NK-92 (cell line): Measurements from ENCODE around the gene ZBTB20.

Source experiments
- DNase-seq: peaks from one replicate; lab custom pipeline; 2025; ENCODE audit not compliant: unreplicated experiment; lab: John Stamatoyannopoulos, UW

ZBTB20 gene

DNA sequence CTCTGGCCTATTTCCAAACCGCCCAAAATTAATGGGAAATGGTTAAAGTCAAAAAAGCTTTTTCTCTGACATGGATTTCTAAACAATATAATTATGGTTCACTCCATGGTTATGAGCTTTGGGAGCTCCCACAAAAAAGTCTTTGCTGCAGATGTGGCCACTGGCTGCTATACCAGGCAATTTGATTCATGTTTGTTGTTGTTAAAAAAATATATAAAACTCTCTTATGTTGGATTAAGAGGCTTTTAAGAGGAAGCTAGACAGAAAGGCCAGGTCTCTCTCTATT, 594.6 kb downstream of the ZBTB20 start:
- DNase-seq, result no peak

DNA sequence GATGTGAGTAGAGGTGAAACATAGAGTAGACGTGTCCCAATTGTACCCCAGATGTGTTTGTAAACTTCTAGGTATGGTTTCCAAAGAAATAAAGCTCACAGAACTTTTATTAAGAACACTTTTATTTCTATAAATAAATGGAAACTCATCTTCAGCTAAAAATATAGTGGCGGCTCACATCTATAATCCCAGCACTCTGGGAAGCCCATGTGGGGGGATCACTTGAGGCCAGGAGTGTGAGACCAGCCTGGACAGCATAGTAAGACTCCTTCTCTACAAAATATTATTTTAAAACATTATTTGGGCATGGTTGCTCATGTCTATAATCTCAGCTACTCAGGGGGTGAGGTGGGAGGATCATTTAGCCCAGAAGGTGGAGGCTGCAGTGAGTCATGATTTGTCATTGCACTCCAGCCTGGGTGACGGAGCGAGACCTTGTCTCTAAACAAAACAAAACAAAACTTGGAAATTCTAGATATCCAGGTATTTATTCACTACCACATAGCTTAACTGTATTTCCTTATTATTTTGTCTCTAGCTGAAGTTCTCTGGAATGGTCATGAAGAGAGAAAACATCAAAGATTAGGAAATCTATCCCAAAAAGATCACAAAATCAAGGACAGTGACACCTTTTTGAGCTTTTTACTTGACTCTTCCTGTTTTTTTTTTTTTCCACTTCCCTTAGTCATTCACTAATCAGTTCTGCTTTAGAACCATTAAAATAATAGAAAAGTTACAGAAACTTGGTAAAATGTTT, 595.1 kb downstream of the ZBTB20 start:
- no peak for DNase-seq

DNA sequence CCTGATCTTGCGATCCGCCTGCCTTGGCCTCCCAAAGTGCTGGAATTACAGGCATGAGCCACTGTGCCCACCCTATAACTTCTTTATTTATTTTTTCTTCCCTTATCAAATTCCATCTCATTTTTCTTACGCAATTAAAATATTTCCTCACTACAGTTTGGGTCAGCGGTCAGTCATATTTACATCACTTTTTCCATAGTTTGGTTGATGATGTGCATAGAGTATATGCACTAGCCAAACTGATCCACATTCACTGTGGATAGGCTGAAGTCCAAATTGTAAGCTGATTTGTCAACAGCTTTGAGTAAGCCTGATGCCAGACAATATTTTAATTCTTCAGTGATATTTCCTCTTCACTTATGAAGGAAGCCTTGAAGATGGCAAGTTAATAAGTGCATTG, 596.9 kb downstream of the ZBTB20 start:
- DNase-seq, result no peak

DNA sequence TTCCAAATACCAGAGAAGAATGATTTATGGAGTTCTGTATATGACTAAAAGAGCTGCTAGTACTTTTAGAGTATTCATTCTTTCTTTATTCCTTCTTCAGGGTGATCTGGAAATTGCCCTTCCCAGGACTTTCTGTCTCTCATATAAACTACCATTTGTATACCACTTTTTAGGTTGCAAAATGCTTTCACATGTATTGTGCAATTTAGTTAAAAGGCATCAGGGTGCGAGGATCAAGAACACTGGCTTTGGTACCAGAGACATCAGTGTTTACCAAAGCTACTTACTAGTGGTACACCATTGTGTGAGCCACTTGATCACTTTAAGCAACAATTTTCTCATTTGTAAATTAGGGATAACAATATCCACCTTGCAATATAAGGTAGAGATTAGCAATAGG, 601.9 kb downstream of the ZBTB20 start:
- DNase-seq, result no peak

DNA sequence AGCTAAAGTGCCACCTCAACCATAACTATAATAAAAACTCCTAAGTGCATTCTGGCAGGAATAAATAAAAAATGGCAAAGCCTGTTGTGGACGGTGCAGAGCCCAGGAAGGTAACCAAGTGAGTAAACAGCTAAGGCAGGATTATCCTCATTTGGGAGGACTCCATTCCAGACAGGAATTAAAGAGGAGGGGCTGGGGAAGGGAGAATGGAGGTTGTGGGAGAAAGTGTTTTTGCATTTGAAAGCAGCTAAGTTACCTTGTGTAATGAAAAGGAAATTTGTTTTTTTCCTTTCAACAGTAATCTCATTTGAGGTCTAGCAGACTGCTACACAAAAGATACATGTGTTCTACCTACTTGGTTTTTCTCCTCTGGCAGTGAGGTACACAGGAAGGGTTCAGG, 604.7 kb downstream of the ZBTB20 start:
- DNase-seq, result no peak

DNA sequence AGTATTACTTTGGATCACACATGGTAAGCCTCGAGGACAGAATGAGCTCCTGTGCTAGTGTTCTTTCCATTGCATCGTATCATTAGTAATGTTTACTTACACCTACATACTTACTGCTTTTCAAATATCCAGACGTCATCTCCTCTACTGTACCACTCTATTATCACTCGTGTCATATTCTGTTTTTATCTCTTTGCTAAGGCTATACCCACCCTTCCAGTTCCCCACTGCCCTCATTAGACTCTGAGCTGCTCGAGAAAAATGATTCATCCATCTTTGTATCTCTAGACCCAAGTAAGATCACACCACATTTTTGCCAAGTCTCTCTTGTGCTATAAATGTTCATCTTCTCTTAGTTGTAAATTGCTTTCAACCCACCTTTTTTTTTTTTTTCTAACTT, 607.6 kb downstream of the ZBTB20 start:
- DNase-seq, result no peak

DNA sequence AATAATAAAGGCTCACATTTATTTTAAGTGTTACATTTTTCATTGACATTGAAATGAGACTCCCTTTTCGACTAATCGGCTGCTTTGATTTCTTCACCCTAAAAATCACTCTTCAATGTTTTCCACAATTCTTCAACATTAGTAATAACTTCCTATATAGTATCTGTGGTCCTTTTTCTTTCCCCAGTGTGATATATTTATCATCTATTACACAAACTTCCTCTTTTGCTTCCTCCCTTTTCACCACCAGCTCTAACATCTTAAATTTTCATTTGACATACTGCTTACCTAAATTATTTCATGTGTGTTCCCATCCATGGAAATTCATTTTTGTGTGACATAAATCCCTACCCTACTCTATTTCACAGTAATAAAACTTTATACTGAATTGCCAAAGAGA, 608.9 kb downstream of the ZBTB20 start:
- DNase-seq, result no peak

DNA sequence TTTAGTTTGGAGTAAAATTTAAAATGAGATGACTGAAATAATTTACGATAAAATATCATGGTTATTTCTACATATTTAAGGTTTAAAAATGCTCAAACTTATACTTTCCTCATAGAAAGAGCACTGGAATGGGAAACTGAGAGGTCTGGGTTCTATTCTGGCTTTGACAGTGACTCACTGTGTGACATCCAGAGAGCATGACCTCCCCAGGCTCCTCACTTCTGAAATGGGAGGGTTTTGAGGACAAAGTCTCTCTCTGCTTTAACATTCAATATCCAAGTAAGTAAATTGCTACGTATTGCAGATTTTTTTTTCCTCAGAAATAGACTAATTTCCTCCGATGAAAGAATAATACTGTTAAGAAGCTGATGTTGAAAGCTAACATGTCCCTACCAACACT, 618.6 kb downstream of the ZBTB20 start:
- DNase-seq, result no peak

DNA sequence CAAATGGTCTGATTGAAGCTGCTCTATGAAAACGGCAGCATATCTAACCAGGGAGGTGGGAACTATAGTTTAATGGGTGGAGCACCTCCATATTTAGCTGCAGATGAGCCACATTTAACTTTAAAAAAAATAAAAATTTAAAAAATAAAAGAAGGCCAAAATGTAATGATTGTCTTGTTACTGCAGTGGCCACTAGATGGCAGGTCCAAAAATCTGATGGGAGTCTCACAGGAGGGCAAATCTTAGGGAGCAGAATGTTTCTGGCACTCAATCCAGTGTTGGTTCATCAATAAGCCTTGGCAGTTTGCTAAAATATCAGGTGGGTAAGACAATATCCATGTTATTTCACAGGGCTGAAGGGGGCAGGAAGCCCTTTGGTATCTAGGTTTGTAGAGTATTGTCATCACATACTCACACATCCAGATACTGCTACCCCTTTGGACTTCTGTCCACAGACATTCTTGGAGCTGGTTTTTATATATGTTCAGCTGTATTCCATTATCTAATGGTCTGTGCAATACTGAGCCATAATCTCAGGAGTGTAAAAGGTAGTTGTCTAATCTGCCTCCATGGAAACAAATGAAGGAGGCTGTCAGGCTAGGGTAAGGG, 619.9 kb downstream of the ZBTB20 start:
- DNase-seq, result no peak

DNA sequence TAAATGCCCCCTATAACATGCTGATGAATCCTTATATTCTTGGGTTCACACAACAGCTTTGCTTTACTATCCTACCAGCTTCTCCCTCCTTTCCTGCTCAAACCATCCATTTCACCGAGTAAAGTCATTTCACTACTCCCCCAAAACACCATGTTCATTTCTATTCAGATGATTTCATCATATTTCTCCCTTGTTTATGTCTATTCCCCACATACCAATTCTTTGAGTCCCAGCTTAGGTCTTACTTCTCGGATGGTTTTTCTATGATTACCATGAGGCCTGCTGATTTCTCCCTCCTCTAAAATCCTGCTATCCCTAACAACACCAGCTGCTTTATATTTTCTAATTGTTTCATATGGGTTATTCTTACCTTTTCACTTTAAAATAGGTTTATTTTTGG, 621.8 kb downstream of the ZBTB20 start:
- no peak for DNase-seq

DNA sequence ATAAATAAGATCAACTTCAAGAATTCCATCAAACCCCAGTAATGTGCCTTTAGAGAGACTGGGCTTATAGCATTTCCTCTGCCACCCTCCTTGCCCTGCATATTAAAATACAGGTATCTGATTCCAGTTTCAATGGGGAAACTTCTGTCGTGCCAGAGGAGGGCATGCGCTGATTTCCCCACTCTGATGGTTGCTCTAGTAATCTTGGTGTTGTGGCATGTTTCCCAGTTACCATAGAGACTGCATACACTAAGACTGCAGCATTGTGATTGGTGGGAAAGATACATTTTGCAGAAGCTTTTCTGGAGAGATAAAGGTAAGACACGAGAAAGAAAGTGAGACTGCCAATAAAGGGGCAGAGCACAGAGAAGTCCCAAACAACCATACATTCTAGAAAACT, 627.7 kb downstream of the ZBTB20 start:
- DNase-seq, result no peak

DNA sequence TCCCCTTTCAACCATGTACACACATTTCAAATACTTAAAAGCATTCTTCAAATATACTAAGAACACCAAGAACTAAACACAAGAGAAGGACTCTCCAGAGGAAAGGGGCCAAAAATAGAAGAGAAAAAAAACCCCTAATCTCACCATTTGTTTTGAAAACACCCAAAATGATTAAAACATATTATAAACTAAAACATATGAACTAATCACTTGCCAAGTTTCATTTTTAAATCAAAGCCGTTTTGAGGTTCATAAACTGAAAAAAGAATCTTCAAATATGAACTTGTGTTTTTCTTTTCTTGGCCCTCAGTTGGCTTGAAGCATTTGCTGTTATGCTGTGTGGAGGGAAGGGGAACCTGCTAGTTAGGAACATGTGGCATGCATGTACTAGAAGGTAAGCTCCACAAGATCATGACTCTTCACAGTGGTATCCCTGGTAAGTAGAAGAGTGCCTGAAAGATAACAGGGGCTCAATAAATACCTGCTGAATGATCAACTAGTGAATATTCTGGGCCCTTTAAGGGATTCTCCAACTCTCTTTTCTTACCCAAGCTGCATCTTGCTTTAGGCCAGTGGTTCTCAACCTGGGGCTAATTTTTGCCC, 628.8 kb downstream of the ZBTB20 start:
- DNase-seq, result no peak

DNA sequence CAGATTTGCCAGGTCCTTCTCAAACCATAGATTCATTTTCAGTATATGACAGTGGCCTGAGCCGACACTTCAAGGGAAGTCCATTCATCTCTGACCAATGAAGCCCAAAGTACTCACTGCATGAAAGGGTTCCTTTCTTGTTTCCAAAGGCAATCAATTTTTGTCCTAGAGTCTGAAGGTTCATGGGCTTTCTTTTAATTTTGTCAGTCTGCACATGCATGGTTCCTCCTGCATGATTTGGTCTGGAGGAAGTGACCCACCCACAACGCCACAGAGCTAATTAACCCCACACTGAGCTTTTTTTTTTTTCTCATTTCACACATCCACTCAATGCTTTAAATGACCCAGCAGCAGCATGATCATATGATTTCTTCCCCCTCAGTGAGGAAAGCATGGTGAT, 636.9 kb downstream of the ZBTB20 start:
- DNase-seq, result no peak

DNA sequence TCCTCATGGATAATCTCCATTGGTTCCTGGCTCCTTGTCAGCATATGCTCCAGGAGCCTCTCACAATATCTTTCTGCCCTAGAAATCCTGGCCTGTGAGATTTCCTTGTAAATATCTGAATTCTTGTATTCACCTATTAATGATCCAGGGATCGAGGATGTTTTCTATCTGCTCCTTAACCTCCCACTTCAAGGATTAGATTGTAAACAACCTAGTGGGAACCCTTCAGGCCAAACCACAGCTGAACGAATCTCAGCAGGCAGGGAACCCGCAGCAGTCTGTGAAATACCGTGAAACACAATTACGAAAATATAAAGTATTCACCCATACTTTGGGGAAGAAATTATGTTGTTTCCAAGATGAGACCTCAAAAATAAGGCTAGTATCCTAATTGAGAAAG, 637.3 kb downstream of the ZBTB20 start:
- no peak for DNase-seq

DNA sequence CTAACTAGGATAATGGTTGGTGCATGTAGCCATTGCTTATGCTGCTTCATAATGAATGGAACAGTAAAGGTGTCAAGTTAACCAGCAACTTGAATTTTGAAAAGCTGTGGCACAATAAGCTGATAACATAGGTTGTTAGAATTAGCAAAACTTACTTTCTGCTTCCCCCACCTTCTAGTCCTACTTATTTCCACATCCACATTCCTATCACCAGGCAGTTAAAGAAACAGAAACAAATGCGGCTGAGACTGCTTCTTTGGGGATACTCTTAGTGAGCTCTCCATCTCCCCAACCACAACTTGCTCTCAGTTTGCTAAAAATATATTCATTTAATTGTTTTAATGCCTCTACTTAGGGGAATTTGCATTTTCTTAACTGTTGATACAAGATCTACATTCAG, 638.1 kb downstream of the ZBTB20 start:
- no peak for DNase-seq

DNA sequence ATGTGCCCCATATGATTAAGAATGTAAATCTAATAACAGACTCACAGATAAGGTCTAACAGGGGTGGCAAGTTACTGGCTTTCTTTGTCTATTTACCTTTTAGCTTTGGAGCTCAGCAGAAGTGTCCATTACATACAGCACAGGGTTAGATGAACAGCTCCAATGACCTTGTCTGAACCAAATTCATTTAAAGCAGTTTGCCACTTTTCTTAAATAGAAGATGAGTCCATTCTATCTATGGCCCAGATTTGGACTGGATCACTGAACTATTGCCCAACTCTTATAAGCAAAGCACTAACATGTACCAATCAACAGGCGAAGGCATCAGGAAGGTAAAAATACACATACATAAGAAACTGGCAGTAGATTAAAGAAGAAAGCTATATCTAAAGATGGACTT, 638.9 kb downstream of the ZBTB20 start:
- no peak for DNase-seq

DNA sequence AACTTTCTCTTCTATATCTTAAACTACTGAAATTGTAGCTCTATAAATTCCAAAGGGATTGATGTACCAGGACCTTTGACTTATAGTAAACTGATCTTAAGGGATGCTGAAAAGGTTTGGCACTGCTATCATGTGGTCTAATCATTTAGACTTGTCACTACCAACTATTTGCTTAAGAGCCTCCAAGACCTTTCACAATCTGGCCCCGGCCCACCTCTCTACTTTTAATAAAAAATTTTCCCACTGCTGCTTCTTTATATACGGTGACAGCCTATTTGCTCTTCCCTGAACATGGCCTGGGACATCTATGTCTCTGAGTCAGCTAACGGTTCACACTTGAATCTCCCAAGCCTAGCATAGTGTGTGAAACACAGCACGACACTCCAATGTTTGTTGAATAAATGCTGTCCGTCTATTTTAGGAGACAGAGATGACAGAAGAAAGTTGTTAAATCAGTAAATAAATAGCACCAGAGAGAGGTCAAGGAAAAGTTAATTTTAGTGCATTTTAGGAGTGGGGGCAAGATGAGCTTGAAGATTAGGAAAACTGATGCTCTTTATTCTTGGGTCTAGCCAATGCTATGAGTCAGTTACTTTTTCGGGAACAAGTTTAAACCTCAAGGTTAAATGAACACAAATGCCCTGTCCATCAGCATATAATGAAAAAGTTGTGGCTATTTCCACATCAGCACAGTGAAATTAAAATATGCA, 640.3 kb downstream of the ZBTB20 start:
- no peak for DNase-seq

DNA sequence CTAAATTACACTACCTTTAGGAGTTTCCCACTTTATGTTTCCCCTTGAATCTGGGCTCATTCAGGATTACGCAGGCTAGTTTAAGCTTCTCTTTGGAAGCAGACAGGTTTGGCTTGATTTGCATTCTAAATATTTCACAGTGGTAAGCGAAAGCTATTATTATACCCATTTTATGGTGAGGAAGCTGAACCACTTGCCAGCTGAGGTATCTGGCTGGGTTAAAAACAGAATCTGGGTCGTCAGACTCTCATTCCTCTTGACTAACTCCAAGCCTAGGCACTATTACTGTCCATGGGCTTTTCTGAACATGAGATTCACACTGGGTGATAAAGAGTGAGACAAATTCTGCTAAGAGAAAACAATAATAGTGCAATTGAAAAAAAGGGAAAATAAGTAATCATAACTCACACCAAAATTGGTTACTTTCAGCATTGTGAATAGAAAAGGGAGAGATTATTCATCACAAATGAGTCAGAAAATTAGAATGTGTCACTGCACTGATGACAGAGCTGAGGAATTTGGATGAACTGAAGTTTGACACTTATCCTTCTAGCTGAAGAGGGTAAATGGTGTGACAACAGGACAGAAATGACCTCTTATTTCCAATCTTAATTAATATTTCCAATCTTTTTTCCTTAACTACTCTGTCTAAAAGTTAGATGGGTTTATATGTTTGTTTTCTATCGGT, 642.0 kb downstream of the ZBTB20 start:
- no peak for DNase-seq

DNA sequence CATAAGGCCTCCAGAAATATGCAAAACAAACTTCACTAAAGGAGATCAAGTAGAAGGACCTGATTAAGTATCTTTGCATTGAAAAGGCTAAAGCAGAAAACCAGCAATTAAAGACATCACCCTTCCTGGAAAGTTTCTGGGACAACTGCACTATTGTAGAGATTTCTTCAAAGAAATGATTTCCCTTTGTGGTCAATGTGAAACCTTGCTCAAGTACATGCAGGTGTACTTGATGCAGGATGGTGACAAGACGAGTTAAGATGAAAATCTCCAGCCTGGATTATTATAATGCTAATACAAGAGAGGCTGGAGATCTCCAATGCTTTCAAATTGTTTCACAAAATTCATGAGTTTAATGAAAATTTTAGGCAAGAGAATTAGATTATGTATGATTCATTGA, 644.9 kb downstream of the ZBTB20 start:
- DNase-seq, result no peak

DNA sequence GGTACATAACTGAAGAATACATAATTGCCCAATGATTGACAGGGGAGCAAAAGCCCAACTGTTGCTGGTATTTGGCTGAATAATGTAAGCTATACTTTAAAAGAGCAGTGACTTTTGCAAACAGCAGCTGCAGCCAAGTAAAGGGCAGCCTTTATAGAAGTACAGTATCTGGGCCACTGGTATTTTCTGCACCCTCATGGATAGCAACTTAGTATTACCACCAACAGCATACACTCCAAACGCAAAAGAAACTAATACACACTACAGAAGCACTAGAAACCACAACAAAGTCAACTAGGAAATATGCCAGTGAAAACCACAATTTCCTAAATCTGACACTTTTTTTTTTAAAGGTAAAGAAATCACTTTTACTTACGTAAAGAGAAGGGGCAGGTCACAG, 647.1 kb downstream of the ZBTB20 start:
- DNase-seq, result no peak

DNA sequence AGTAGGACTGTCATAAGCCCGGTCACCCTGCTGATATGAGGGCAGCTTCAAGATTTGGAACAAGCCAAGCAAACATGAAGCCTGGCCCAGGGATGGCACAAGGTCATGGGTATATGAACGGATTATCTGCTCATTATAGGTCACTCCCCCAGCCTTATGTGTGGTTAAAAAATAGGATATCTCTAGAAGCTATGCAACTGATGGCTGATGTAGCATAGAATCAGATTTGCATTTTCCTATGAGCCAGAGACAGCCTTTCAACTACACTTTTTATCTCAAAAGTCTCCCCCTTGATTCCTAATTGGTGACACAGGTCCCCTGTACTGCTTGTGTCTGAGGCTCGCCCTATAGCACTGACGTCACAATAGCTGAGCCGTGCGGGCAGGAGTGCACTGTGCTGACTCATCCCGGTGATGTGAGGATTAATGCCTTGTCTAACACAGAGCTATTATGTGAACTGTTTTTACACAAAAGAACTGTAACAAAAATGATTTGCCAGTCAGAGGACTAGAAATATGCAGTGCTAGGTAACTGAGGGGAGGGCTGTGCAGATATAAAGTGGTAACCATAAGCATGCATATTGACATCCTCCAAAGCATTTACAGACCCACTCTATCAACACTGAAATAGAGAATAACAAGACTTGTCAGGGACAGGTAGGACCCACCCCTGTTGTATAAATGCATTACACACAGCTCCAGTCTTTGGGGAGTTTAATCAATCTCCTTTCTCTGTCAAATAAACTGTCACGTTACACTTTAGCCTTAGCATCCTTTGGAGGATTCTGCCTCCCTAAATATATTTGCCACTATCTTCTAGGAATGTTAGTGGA, 648.3 kb downstream of the ZBTB20 start:
- no peak for DNase-seq
